ENCODE measurements around the gene EPHA10. TPM values are rescaled to one million over a fixed set of nuclear protein-coding genes. Genes with fewer than 3 reads are reported as not detected.

EPHA10 gene
- total RNA-seq, 4 donors from 2014 or later = not detected

GRCh38 chr1:37685722-37686121 is 79.2 kb downstream of the EPHA10 start:
- TF ChIP-seq CTCF (IDR thresholded peaks at IDR 0.05; ENCODE audit: low read depth) = no peak

- no peak for TF ChIP-seq CTCF (IDR thresholded peaks at IDR 0.05; ENCODE audit: low read depth)
These were observed 82.5 kb downstream of the EPHA10 start for GRCh38 chr1:37682334-37682987.

GRCh38 chr1:37680933-37681332 is 84.0 kb downstream of the EPHA10 start:
- TF ChIP-seq CTCF (IDR thresholded peaks at IDR 0.05; ENCODE audit: low read depth) = no peak

- TF ChIP-seq CTCF (IDR thresholded peaks at IDR 0.05; ENCODE audit: low read depth) = no peak
These were observed 87.1 kb downstream of the EPHA10 start for GRCh38 chr1:37677808-37678207.

GRCh38 chr1:37677143-37677439 is 87.8 kb downstream of the EPHA10 start:
- TF ChIP-seq CTCF (IDR thresholded peaks at IDR 0.05; ENCODE audit: low read depth) = no peak

DNA sequence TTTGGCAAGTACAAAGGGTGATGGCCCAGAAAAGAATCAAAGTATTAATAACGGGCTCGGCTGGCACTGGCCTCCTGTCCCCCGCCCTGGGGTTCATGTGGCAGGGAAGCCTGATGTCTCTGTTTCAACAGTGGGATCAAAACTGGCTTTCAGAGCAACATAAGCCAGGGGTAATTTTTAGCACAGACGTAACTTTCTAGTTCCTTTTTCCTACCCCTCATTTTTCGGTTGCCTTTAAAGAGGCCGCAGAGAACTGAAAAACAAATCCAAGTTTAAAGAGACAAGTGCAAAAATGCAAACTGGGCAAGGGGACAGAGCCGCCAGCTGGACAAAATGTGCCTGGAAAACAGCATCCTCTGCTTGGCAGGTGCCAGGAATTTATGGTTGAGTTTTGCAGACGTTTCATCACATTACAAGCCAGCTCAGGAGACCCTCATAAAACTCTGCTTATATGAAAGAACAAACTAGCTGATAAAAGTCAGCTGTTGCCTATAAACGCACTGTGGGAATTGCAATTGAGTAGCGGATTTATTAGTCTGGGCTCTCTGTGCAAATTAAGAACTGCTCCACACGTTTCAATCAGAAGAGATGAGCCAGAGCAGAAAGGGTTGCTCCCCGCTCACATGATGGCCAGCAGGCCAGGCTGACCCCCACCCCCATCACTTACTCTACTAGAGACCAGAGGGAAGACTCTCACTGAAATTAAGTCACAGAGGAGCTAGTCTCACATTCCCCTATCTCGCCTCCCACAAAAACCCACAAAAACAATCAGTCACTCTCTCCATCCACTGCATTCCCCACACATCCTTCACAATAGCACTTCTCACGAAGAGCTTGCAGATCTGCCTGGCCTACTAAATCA is 88.4 kb downstream of the EPHA10 start:
- TF ChIP-seq CTCF (IDR thresholded peaks at IDR 0.05; ENCODE audit: low read depth) = no peak

DNA sequence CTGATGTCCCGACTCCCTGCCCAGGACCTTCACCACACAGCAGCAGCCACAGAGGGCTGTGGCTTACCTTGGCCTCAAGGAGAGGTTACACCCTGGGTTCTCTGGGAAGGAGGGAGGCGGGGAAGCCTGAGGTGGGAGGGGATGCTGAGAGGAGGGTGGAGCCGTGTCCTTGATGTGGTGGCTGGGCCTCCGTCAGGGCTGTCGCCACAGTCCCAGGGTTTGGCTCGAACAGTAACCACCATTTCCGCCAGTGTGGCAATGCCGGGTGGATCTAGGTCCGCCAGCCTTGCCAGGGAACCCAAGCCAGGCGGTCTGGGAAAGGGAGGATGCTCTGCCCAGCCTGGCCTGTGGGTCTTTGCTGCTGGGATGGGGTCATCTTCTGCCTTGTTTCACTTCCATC is 91.0 kb downstream of the EPHA10 start:
- no peak for TF ChIP-seq CTCF (IDR thresholded peaks at IDR 0.05; ENCODE audit: low read depth)

All from subcutaneous adipose tissue (tissue), 4 donors.